Measurements from ENCODE around the gene DRC7. TPM values are rescaled to one million over a fixed set of nuclear protein-coding genes. Genes with fewer than 3 reads are reported as not detected.

DRC7 gene
- polyA plus RNA-seq, 1 donor (not counting 4 experiments of a cell fraction or from before 2014, with no cell fraction given): not detected

DNA sequence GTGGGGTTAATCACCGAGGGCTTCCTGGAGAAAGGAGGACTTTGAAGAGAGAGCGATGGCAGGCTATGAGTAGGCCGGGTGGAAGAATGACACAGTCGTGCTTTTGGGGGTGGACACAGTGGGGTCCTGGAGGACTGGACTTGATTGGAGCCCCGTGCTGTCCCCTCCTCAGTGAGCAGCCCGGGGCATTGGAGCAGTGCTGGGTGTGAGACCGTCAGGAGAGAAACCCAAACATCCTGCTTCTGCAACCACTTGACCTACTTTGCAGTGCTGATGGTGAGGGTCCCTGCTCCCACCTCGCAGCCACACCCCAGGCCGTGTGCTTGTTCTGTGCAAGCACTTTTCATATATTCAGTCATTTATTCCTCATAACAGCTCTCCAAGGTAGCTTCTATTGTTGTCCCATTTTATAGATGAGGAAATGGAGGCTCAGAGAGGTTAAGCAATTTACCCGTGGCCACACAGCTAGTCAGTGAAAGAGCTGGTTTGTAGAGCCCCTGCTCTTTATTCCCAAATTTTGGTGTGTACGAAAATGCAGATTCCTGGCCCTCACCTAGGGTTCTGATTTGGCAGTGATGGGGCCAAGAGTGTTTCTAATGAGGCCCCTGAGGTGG lies 38.2 kb upstream of the DRC7 start:
- TF ChIP-seq, protein P1, sequence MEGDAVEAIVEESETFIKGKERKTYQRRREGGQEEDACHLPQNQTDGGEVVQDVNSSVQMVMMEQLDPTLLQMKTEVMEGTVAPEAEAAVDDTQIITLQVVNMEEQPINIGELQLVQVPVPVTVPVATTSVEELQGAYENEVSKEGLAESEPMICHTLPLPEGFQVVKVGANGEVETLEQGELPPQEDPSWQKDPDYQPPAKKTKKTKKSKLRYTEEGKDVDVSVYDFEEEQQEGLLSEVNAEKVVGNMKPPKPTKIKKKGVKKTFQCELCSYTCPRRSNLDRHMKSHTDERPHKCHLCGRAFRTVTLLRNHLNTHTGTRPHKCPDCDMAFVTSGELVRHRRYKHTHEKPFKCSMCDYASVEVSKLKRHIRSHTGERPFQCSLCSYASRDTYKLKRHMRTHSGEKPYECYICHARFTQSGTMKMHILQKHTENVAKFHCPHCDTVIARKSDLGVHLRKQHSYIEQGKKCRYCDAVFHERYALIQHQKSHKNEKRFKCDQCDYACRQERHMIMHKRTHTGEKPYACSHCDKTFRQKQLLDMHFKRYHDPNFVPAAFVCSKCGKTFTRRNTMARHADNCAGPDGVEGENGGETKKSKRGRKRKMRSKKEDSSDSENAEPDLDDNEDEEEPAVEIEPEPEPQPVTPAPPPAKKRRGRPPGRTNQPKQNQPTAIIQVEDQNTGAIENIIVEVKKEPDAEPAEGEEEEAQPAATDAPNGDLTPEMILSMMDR (optimal IDR thresholded peaks at IDR 0.05 in 1 of 3, IDR thresholded peaks at IDR 0.05 in 1 of 3, conservative IDR thresholded peaks at IDR 0.05 in 1 of 3; ENCODE audit: extremely low read depth in 1 of 3, insufficient read depth in 2 of 3, low read length in 3 of 3): no peak
- TF ChIP-seq EZH2 (IDR thresholded peaks at IDR 0.05; ENCODE audit: low read length): no peak
- DNase-seq (ENCODE audit: low read depth, low spot score): no peak
- Histone ChIP-seq H3K79me2 (ENCODE audit: control insufficient read depth, insufficient read depth, low read length) (no peaks in the 10 kb centered on the region), H3K4me1 (ENCODE audit: control insufficient read depth, extremely low read depth, insufficient read depth, low read length) (peaks cover 19% of the 10 kb centered on the region), H3K27ac (ENCODE audit: control insufficient read depth, insufficient read depth, low read length) (no peak overlapping the region), H3K9me1 (ENCODE audit: control insufficient read depth, extremely low read depth, insufficient read depth, low read length) (peaks cover 4% of the 10 kb centered on the region), H3K9ac (ENCODE audit: control insufficient read depth, extremely low read depth, insufficient read depth, low read length) (no peak overlapping the region), H3K9me3 (ENCODE audit: control insufficient read depth, low read depth, low read length) (no peaks in the 10 kb centered on the region), H3K4me2 (ENCODE audit: control insufficient read depth, extremely low read depth, insufficient read depth, low read depth, low read length) (no peak overlapping the region), H3K36me3 (ENCODE audit: control insufficient read depth in 2 of 2, extremely low read depth in 1 of 2, insufficient read depth in 2 of 2, low read length in 2 of 2) (peaks cover 43 to 54% of the 10 kb centered on the region in 2 experiments), H2AFZ (ENCODE audit: control insufficient read depth, low read length) (no peak overlapping the region), H3K27me3 (ENCODE audit: control insufficient read depth, extremely low read depth, insufficient read depth, low read length) (no peaks in the 10 kb centered on the region), H4K20me1 (ENCODE audit: control insufficient read depth, extremely low read depth, insufficient read depth, low read length) (peaks cover 6% of the 10 kb centered on the region), H3K4me3 (ENCODE audit: control insufficient read depth in 2 of 3, extremely low read depth in 1 of 3, insufficient read depth in 2 of 3, low read depth in 1 of 3, low read length in 3 of 3) (no peak overlapping the region)
- dilution Hi-C loops (cut with MboI; ENCODE audit: extremely low pct_ligation_motif_present, low sequenced_read_pairs): no loop called here
- no peak for FAIRE-seq

DNA sequence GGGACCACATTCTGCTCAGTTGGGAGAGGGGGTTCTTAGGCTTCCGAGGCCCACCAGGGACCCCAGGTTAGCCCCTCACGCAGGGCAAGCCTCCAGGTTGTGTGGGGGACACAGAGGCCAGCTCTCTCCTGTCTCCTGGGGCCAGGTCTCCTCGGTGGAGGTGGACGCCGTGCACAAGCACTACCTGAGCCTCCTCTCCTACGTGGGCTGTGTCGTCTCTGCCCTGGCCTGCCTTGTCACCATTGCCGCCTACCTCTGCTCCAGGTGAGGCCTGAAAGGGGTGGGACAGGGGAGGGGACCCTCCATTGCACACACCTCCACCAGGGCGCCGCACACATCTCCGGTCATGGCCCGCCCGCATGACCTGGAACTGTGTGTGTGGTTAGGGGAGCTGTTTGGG lies 37.4 kb upstream of the DRC7 start:
- FAIRE-seq: no peak
- TF ChIP-seq EZH2 (IDR thresholded peaks at IDR 0.05; ENCODE audit: low read length): no peak
- TF ChIP-seq, protein P1 (optimal IDR thresholded peaks at IDR 0.05 in 1 of 3, IDR thresholded peaks at IDR 0.05 in 1 of 3, conservative IDR thresholded peaks at IDR 0.05 in 1 of 3; ENCODE audit: extremely low read depth in 1 of 3, insufficient read depth in 2 of 3, low read length in 3 of 3): no peak
- dilution Hi-C loops (cut with MboI; ENCODE audit: extremely low pct_ligation_motif_present, low sequenced_read_pairs): no loop called here

More for the DNA sequence above, 37.4 kb upstream of the DRC7 start:
- no peak for DNase-seq (ENCODE audit: low read depth, low spot score)
- Histone ChIP-seq H4K20me1 (ENCODE audit: control insufficient read depth, extremely low read depth, insufficient read depth, low read length) (peaks cover 6% of the 10 kb centered on the region), H3K27me3 (ENCODE audit: control insufficient read depth, extremely low read depth, insufficient read depth, low read length) (no peaks in the 10 kb centered on the region), H3K4me2 (ENCODE audit: control insufficient read depth, extremely low read depth, insufficient read depth, low read depth, low read length) (no peak overlapping the region), H2AFZ (ENCODE audit: control insufficient read depth, low read length) (no peak overlapping the region), H3K27ac (ENCODE audit: control insufficient read depth, insufficient read depth, low read length) (no peak overlapping the region), H3K9me1 (ENCODE audit: control insufficient read depth, extremely low read depth, insufficient read depth, low read length) (peaks cover 4% of the 10 kb centered on the region), H3K9ac (ENCODE audit: control insufficient read depth, extremely low read depth, insufficient read depth, low read length) (no peak overlapping the region), H3K79me2 (ENCODE audit: control insufficient read depth, insufficient read depth, low read length) (no peaks in the 10 kb centered on the region), H3K4me1 (ENCODE audit: control insufficient read depth, extremely low read depth, insufficient read depth, low read length) (peaks cover 19% of the 10 kb centered on the region), H3K36me3 (ENCODE audit: control insufficient read depth in 2 of 2, extremely low read depth in 1 of 2, insufficient read depth in 2 of 2, low read length in 2 of 2) (peaks cover 43 to 50% of the 10 kb centered on the region in 2 experiments), H3K4me3 (ENCODE audit: control insufficient read depth in 2 of 3, extremely low read depth in 1 of 3, insufficient read depth in 2 of 3, low read depth in 1 of 3, low read length in 3 of 3) (no peak overlapping the region), H3K9me3 (ENCODE audit: control insufficient read depth, low read depth, low read length) (no peaks in the 10 kb centered on the region)

All from keratinocyte (primary cell).